GM23248 (cell line): Measurements from ENCODE around the gene TARBP1. TPM values are rescaled to one million over a fixed set of nuclear protein-coding genes. Genes with fewer than 3 reads are reported as not detected.

Source experiments
- DNase-seq: peaks from one replicate; pipeline ENCODE4 v3.0.0-alpha.2; 2015
- H2AFZ ChIP-seq: fragments of 200-600 bp; sonication (generic); 2 replicates; pipeline ENCODE4 v1.6.1; 2016; ENCODE audit warnings: antibody characterized with exemption
- H3F3A ChIP-seq: fragments of 200-600 bp; sonication (generic); 2 replicates; pipeline ENCODE4 v1.6.1; 2016; ENCODE audit warnings: mild to moderate bottlenecking, antibody characterized with exemption, mixed run types; ENCODE audit not compliant: insufficient read depth
- H3K27ac ChIP-seq: fragments of 200-600 bp; sonication (generic); 2 replicates; pipeline ENCODE4 v1.5.1; 2016; ENCODE audit warnings: mild to moderate bottlenecking
- H3K27me3 ChIP-seq: fragments of 200-600 bp; sonication (generic); replicated peaks from 2 replicates; pipeline ENCODE4 v1.6.1; 2016; ENCODE audit warnings: mild to moderate bottlenecking; ENCODE audit not compliant: insufficient read depth
- H3K36me3 ChIP-seq: fragments of 200-600 bp; sonication (generic); 2 replicates; pipeline ENCODE4 v1.6.1; 2016; ENCODE audit warnings: low read depth, mild to moderate bottlenecking
- H3K4me1 ChIP-seq: fragments of 200-600 bp; sonication (generic); 2 replicates; pipeline ENCODE4 v1.6.1; 2016; ENCODE audit warnings: mild to moderate bottlenecking; ENCODE audit not compliant: insufficient read depth
- H3K4me2 ChIP-seq: fragments of 200-600 bp; sonication (generic); one replicate; pipeline ENCODE4 v1.6.1; 2016; ENCODE audit warnings: mild to moderate bottlenecking; ENCODE audit not compliant: unreplicated experiment
- H3K4me3 ChIP-seq: fragments of 200-600 bp; sonication (generic); 2 replicates; pipeline ENCODE4 v1.5.1; 2016; ENCODE audit warnings: mild to moderate bottlenecking
- H3K79me2 ChIP-seq: fragments of 200-600 bp; sonication (generic); 2 replicates; pipeline ENCODE4 v1.6.1; 2016; ENCODE audit warnings: mild to moderate bottlenecking; ENCODE audit not compliant: insufficient read depth
- H3K9ac ChIP-seq: fragments of 200-600 bp; sonication (generic); 2 replicates; pipeline ENCODE4 v1.6.1; 2016; ENCODE audit warnings: mild to moderate bottlenecking
- H3K9me2 ChIP-seq: fragments of 200-600 bp; sonication (generic); 2 replicates; pipeline ENCODE4 v1.6.1; 2016; ENCODE audit warnings: mixed run types, mild to moderate bottlenecking, moderate library complexity; ENCODE audit not compliant: insufficient read depth
- H3K9me3 ChIP-seq: fragments of 200-600 bp; sonication (generic); one replicate; pipeline ENCODE4 v1.6.1; 2017; ENCODE audit warnings: low read depth
- H4K20me1 ChIP-seq: fragments of 200-600 bp; sonication (generic); 2 replicates; pipeline ENCODE4 v1.6.0; 2016; ENCODE audit not compliant: insufficient read depth
- EZH2 ChIP-seq: fragments of 200-600 bp; sonication (generic); IDR thresholded peaks from 2 replicates; pipeline ENCODE4 v1.6.1; 2018; ENCODE audit warnings: antibody characterized with exemption, mild to moderate bottlenecking; ENCODE audit not compliant: insufficient read depth, poor library complexity, severe bottlenecking
- EZH2phosphoT487 ChIP-seq: fragments of 200-600 bp; sonication (generic); IDR thresholded peaks from 2 replicates; pipeline ENCODE4 v1.6.1; 2018; ENCODE audit warnings: antibody characterized with exemption, moderate library complexity, mild to moderate bottlenecking, low read depth; ENCODE audit not compliant: insufficient read depth
- WGBS, 2 experiments: methylation state at CpG; one replicate each; pipeline ENCODE4 v1.1.6; 2015 to 2017; ENCODE audit warnings: low lambda C conversion rate in 2 of 2, low coverage in 1 of 2; ENCODE audit errors: missing lambda C conversion rate in 2 of 2; 5-methylcytosine and 5-hydroxymethylcytosine counted together
- in situ Hi-C: fragments of 300-500 bp; cut with MboI; formaldehyde crosslinking; loops from 2 replicates; pipeline ENCODE4 v1.15.0; 2020
- polyA plus RNA-seq: library from polyadenylated mRNA; unstranded; fragments of >200 nt; fragmentation: Nextera tagmentation; extraction: Ambion mirVana; gene quantifications from 2 replicates; pipeline ENCODE4 v1.2.1, GENCODE V29; 2016
- total RNA-seq: library from RNA; depleted of rRNA; stranded (reverse); fragments of >200 nt; shearing (Covaris generic); gene quantifications from 2 replicates; pipeline ENCODE4 v1.2.3, GENCODE V29; 2014

Gene TARBP1
- total and polyA plus RNA-seq, 2 experiments from 2014 or later: 5.2 to 11.9 TPM

GRCh38 chr1:234515821-234516241 lies 36.9 kb upstream of the TARBP1 start:
- Histone ChIP-seq H3K27me3 (no peaks in the 10 kb centered on the region), H3F3A (peaks cover 15% of the 10 kb centered on the region), H3K27ac (peak overlapping the region; percentile 75), H3K4me3 (no peak overlapping the region), H3K79me2 (no peaks in the 10 kb centered on the region), H3K9ac (peak overlapping the region; percentile 16; the same call in 1 of the 2 replicates), H3K36me3 (no peaks in the 10 kb centered on the region), H3K4me1 (peaks cover 28% of the 10 kb centered on the region), H2AFZ (peak overlapping the region; percentile 4; the same call in 1 of the 2 replicates), H3K9me3 (no peaks in the 10 kb centered on the region), H3K4me2 (peak overlapping the region; percentile 59), H3K9me2 (no peaks in the 10 kb centered on the region), H4K20me1 (no peaks in the 10 kb centered on the region)
- 22 to 25% methylated on average over 3 of the region's 3 CpGs for WGBS, 2 experiments
- TF ChIP-seq EZH2phosphoT487 (no peak), EZH2 (no peak)
- in situ Hi-C loops: no loop called here
- peak; percentile 82 for DNase-seq

GRCh38 chr1:234515411-234515810 lies 36.4 kb upstream of the TARBP1 start:
- Histone ChIP-seq H2AFZ (peak overlapping the region; percentile 4; the same call in 1 of the 2 replicates), H3K27ac (peak overlapping the region; percentile 75), H3K27me3 (no peaks in the 10 kb centered on the region), H3K4me1 (peaks cover 28% of the 10 kb centered on the region), H3K4me2 (peak overlapping the region; percentile 59), H3K9me3 (no peaks in the 10 kb centered on the region), H3K9ac (peak overlapping the region; percentile 16; the same call in 1 of the 2 replicates), H4K20me1 (no peaks in the 10 kb centered on the region), H3K9me2 (no peaks in the 10 kb centered on the region), H3K4me3 (no peak overlapping the region), H3F3A (peaks cover 15% of the 10 kb centered on the region), H3K79me2 (no peaks in the 10 kb centered on the region), H3K36me3 (no peaks in the 10 kb centered on the region)
- DNase-seq: peak; percentile 73
- WGBS, 2 experiments: 69 to 71% methylated on average over 2 of the region's 2 CpGs
- in situ Hi-C loops: no loop called here
- TF ChIP-seq EZH2phosphoT487 (no peak), EZH2 (no peak)

- Histone ChIP-seq H3K9ac (no peak overlapping the region), H3K9me2 (no peaks in the 10 kb centered on the region), H3F3A (peaks cover 15% of the 10 kb centered on the region), H3K4me1 (peaks cover 34% of the 10 kb centered on the region), H3K36me3 (no peaks in the 10 kb centered on the region), H3K4me3 (no peak overlapping the region), H3K27me3 (no peaks in the 10 kb centered on the region), H4K20me1 (no peaks in the 10 kb centered on the region), H3K4me2 (no peak overlapping the region), H2AFZ (peak overlapping the region; percentile 22; the same call in 1 of the 2 replicates), H3K79me2 (no peaks in the 10 kb centered on the region), H3K9me3 (no peaks in the 10 kb centered on the region), H3K27ac (no peak overlapping the region)
- DNase-seq: no peak
- 77 to 82% methylated on average over 5 of the region's 5 CpGs for WGBS, 2 experiments
- TF ChIP-seq EZH2phosphoT487 (no peak), EZH2 (no peak)
- in situ Hi-C loops: no loop called here
Measured at GRCh38 chr1:234512451-234512861, 33.5 kb upstream of the TARBP1 start.

GRCh38 chr1:234509457-234510328 lies 30.7 kb upstream of the TARBP1 start:
- no peaks in the 10 kb centered on the region for H3K36me3 ChIP-seq
- H3K4me1 ChIP-seq: peaks cover 27% of the 10 kb centered on the region
- DNase-seq: peak; percentile 49
- no peaks in the 10 kb centered on the region for H3K9me2 ChIP-seq
- H3K4me2 ChIP-seq: no peak overlapping the region
- 49 to 64% methylated on average over 9 of the region's 9 CpGs for WGBS, 2 experiments
- no peak for TF ChIP-seq EZH2phosphoT487
- TF ChIP-seq EZH2: no peak
- no peaks in the 10 kb centered on the region for H3K9me3 ChIP-seq
- H3K27ac ChIP-seq: no peak overlapping the region
- H3F3A ChIP-seq: peaks cover 12% of the 10 kb centered on the region
- no peaks in the 10 kb centered on the region for H4K20me1 ChIP-seq
- in situ Hi-C loops: loop anchor here (10.0 kb wide), 1 partner anchor 85 kb away; no protein-coding TSS in a partner anchor
- H3K79me2 ChIP-seq: no peaks in the 10 kb centered on the region
- no peak overlapping the region for H3K4me3 ChIP-seq
- no peaks in the 10 kb centered on the region for H3K27me3 ChIP-seq
- peak overlapping the region; percentile 50 for H2AFZ ChIP-seq
- no peak overlapping the region; the same call in 1 of the 2 replicates for H3K9ac ChIP-seq
